Thyroid gland (tissue), 4 donors: ENCODE results near the gene RASA3.

ENCODE experiments used
- POLR2A ChIP-seq, 2 donors: fragments of 450-650 bp; IDR thresholded peaks; one replicate each; pipeline ENCODE4 v1.6.1; 2017; ENCODE audit warnings: antibody characterized with exemption in 2 of 2, mild to moderate bottlenecking in 2 of 2, moderate library complexity in 1 of 2
- TF ChIP-seq, protein P1 (sequence below), 6 experiments: fragments of 200-600 bp in 3 of 6; fragments of 450-650 bp in 3 of 6; sonication (generic) in 3 of 6; IDR thresholded peaks; one replicate each; pipeline ENCODE4 v1.5.1; 2016 to 2019; ENCODE audit warnings: antibody characterized with exemption in 6 of 6, mild to moderate bottlenecking in 2 of 6, inconsistent platforms in 1 of 6, moderate library complexity in 1 of 6

DNA sequence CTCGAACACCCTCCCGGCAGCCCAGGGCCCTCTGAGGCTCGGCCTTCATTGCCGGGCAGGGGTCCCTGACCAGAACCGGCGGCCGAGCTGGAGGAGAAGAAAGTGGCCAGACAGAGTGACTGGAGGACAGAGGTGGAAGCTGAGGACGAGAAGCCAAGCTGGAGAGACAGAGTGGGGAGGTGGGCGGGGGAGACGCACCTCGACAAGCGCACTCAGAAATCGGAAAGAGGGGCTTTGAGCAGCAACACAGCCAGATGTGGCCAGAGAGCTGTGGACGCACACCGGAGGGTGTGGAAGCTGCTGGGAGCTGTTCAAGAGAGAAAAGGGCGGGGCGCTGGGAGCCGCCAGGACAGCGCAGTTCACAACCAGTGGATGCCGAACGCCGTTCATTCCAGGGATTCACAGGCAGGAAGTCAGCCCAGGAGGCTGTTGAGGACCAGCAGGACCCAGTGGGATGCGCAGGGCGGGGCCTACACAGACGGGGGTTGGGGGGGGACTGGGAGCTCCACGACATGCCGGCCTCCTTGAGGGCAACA, 130.3 kb downstream of the RASA3 start:
- TF ChIP-seq, protein P1, sequence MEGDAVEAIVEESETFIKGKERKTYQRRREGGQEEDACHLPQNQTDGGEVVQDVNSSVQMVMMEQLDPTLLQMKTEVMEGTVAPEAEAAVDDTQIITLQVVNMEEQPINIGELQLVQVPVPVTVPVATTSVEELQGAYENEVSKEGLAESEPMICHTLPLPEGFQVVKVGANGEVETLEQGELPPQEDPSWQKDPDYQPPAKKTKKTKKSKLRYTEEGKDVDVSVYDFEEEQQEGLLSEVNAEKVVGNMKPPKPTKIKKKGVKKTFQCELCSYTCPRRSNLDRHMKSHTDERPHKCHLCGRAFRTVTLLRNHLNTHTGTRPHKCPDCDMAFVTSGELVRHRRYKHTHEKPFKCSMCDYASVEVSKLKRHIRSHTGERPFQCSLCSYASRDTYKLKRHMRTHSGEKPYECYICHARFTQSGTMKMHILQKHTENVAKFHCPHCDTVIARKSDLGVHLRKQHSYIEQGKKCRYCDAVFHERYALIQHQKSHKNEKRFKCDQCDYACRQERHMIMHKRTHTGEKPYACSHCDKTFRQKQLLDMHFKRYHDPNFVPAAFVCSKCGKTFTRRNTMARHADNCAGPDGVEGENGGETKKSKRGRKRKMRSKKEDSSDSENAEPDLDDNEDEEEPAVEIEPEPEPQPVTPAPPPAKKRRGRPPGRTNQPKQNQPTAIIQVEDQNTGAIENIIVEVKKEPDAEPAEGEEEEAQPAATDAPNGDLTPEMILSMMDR (IDR thresholded peaks at IDR 0.05), result no peak
- no peak for TF ChIP-seq POLR2A (IDR thresholded peaks at IDR 0.05)
